HL-60 (cell line): ENCODE results near the gene GRK5.

Experiments used
- POLR2AphosphoS5 ChIP-seq: IDR thresholded peaks from 2 replicates; pipeline ENCODE4 v1.6.1; 2012; ENCODE audit warnings: low read depth
- TF ChIP-seq, protein P1 (sequence below): IDR thresholded peaks from one replicate; pipeline ENCODE4 v1.5.1; 2011; ENCODE audit warnings: low read length, control low read depth, inconsistent platforms; ENCODE audit not compliant: insufficient read depth

DNA sequence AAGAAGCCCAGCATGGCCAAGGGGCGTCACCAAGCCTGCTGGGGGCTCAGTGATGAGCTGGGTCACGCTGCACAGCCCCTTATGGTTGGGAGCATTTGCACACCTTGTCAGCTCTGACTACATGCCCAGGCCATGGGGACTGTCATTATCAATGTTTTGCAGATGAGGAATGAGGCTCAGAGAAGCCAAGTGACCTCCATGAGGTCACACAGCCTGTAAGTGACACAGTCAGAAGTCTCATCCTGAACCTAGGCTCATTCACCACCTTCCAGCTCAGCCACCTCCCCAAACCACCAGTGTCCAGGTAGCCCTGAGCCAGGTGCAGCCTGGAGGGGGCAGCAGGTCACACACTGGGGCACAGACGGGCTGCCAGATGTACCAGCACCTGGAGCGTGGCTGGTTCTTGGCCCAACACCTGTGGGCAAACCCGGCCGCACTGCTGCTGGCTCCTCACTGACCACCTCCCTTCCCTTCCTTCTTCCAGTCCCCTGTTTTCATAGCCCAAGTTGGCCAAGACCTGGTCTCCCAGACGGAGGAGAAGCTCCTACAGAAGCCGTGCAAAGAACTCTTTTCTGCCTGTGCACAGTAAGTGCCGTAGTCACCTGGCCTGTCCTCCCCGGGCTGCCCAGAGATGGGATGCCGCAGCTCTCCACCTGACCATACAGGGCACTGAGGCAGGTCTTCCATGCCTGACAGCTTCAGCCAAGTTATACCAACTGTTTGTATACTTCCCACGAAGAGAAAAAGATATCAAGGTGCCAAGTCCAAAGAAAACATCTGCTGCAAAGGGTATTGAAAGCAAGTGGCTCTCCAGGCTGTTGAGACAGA, 215.5 kb downstream of the GRK5 start:
- TF ChIP-seq POLR2AphosphoS5: no peak
- TF ChIP-seq, protein P1, sequence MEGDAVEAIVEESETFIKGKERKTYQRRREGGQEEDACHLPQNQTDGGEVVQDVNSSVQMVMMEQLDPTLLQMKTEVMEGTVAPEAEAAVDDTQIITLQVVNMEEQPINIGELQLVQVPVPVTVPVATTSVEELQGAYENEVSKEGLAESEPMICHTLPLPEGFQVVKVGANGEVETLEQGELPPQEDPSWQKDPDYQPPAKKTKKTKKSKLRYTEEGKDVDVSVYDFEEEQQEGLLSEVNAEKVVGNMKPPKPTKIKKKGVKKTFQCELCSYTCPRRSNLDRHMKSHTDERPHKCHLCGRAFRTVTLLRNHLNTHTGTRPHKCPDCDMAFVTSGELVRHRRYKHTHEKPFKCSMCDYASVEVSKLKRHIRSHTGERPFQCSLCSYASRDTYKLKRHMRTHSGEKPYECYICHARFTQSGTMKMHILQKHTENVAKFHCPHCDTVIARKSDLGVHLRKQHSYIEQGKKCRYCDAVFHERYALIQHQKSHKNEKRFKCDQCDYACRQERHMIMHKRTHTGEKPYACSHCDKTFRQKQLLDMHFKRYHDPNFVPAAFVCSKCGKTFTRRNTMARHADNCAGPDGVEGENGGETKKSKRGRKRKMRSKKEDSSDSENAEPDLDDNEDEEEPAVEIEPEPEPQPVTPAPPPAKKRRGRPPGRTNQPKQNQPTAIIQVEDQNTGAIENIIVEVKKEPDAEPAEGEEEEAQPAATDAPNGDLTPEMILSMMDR: no peak
